Sigmoid colon (tissue), 7 donors: ENCODE data around the gene TGFBR3L. TPM values are rescaled to one million over a fixed set of nuclear protein-coding genes. Genes with fewer than 3 reads are reported as not detected.

Source experiments
- DNase-seq: peaks from one replicate; pipeline ENCODE4 v3.0.0-alpha.2; 2019
- H3K27ac ChIP-seq, 4 donors: fragments of 200-600 bp; sonication (generic); one replicate each; pipeline ENCODE4 v1.5.1; 2016 to 2019; ENCODE audit warnings: mild to moderate bottlenecking in 1 of 4
- H3K27me3 ChIP-seq, 3 donors: fragments of 200-600 bp; sonication (generic); one replicate each; pipeline ENCODE4 v1.5.1; 2019; ENCODE audit warnings: mild to moderate bottlenecking in 1 of 3
- H3K36me3 ChIP-seq, 4 donors: fragments of 200-600 bp; sonication (generic); one replicate each; pipeline ENCODE4 v1.5.1; 2016 to 2019
- H3K4me1 ChIP-seq, 4 donors: fragments of 200-600 bp; sonication (generic); one replicate each; pipeline ENCODE4 v1.5.1; 2017 to 2019
- H3K4me3 ChIP-seq, 4 donors: fragments of 200-600 bp; sonication (generic); one replicate each; pipeline ENCODE4 v1.5.1; 2017 to 2019; ENCODE audit warnings: mild to moderate bottlenecking in 2 of 4, moderate library complexity in 1 of 4
- H3K9me3 ChIP-seq, 4 donors: fragments of 200-600 bp in 3 of 4; sonication (generic) in 3 of 4; one replicate each; pipeline versions ENCODE4 v1.5.1 to v1.6.1; 2013 to 2019
- EP300 ChIP-seq, 4 donors: sonication (generic); formaldehyde crosslinking; IDR thresholded peaks; one replicate each; pipeline ENCODE4 v1.6.1; 2017; ENCODE audit warnings: antibody characterized with exemption in 4 of 4
- POLR2A ChIP-seq, 2 donors: fragments of 450-650 bp; IDR thresholded peaks; one replicate each; pipeline ENCODE4 v1.6.1; 2016; ENCODE audit warnings: antibody characterized with exemption in 2 of 2, mild to moderate bottlenecking in 2 of 2, moderate library complexity in 2 of 2
- POLR2AphosphoS5 ChIP-seq, 4 donors: sonication (generic); formaldehyde crosslinking; IDR thresholded peaks; one replicate each; pipeline ENCODE4 v1.6.1; 2017; ENCODE audit warnings: antibody characterized with exemption in 4 of 4
- WGBS, 2 donors: extraction: QIAGEN DNeasy Blood & Tissue Kit; methylation state at CpG; one replicate each; pipeline ENCODE4 v1.1.7; 2013; 5-methylcytosine and 5-hydroxymethylcytosine counted together
- intact Hi-C: fragments of 100-400 bp; cut with DNase I; formaldehyde crosslinking; loops from one replicate; pipeline ENCODE4 v1.15.1; 2023
- polyA plus RNA-seq, 3 donors: library from polyadenylated mRNA; stranded (reverse); fragments of 200-250 nt; gene quantifications; one replicate each; pipeline ENCODE4 v1.2.3, GENCODE V29; 2013
- total RNA-seq, 4 donors: library from RNA; depleted of rRNA; stranded (reverse); fragments of >200 nt; gene quantifications; one replicate each; pipeline ENCODE4 v1.1.0, GENCODE V29; 2016
- TF ChIP-seq, protein P1 (sequence below), 4 experiments: fragments of 450-650 bp in 3 of 4; fragments of 200-600 bp in 1 of 4; IDR thresholded peaks; one replicate each; pipeline ENCODE4 v1.5.1; 2016 to 2019; ENCODE audit warnings: antibody characterized with exemption in 4 of 4, mild to moderate bottlenecking in 3 of 4, moderate library complexity in 2 of 4
- donor health status: healthy with polysubstance abuse.
- donor health status: Bipolar disorder and iron deficiency.
- donor health status: healthy.

TGFBR3L gene
- total and polyA plus RNA-seq, 7 donors = 1.8 TPM; not detected in 6

DNA sequence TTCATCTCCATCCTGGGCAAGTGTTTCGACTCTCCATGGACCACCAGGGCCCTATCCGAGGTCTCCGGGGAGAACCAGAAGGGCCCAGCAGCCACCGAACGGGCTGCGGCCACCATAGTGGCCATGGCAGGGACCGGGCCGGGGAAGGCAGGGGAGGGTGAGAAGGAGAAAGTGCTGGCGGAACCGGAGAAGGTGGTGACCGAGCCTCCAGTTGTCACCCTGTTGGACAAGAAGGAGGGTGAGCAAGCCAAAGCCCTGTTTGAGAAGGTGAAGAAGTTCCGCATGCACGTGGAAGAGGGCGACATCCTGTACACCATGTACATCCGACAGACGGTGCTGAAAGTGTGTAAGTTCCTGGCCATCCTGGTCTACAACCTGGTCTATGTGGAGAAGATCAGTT is 15.7 kb upstream of the TGFBR3L start:
- Histone ChIP-seq H3K4me1 (peaks cover 0 to 9% (median 9%) of the 10 kb centered on the region in 4 donors), H3K9me3 (no peaks in the 10 kb centered on the region), H3K27me3 (peaks cover 0 to 18% (median 12%) of the 10 kb centered on the region in 3 donors), H3K36me3 (no peaks in the 10 kb centered on the region), H3K27ac (no peak overlapping the region), H3K4me3 (no peak overlapping the region)
- TF ChIP-seq POLR2A (IDR thresholded peaks at IDR 0.05) = no peak
- DNase-seq = no peak
- WGBS, 2 donors = 92 to 97% methylated on average over 16 of the region's 16 CpGs
- intact Hi-C loops = no loop called here

DNA sequence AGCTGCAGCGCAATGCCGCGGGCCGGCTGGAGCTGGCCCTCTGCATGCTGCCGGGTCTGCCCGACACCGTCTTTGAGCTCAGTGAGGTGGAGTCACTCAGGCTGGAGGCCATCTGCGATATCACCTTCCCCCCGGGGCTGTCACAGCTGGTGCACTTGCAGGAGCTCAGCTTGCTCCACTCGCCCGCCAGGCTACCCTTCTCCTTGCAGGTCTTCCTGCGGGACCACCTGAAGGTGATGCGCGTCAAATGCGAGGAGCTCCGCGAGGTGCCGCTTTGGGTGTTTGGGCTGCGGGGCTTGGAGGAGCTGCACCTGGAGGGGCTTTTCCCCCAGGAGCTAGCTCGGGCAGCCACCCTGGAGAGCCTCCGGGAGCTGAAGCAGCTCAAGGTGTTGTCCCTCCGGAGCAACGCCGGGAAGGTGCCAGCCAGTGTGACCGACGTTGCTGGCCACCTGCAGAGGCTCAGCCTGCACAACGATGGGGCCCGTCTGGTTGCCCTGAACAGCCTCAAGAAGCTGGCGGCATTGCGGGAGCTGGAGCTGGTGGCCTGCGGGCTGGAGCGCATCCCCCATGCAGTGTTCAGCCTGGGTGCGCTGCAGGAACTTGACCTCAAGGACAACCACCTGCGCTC is 14.8 kb upstream of the TGFBR3L start:
- DNase-seq = no peak
- peaks cover 0 to 9% (median 4%) of the 10 kb centered on the region in 3 donors for H3K27me3 ChIP-seq
- intact Hi-C loops = loop anchor here (5.0 kb wide), 1 partner anchor 33 kb away; no protein-coding TSS in a partner anchor
- H3K4me3 ChIP-seq = no peak overlapping the region
- H3K9me3 ChIP-seq = no peaks in the 10 kb centered on the region
- TF ChIP-seq, protein P1, sequence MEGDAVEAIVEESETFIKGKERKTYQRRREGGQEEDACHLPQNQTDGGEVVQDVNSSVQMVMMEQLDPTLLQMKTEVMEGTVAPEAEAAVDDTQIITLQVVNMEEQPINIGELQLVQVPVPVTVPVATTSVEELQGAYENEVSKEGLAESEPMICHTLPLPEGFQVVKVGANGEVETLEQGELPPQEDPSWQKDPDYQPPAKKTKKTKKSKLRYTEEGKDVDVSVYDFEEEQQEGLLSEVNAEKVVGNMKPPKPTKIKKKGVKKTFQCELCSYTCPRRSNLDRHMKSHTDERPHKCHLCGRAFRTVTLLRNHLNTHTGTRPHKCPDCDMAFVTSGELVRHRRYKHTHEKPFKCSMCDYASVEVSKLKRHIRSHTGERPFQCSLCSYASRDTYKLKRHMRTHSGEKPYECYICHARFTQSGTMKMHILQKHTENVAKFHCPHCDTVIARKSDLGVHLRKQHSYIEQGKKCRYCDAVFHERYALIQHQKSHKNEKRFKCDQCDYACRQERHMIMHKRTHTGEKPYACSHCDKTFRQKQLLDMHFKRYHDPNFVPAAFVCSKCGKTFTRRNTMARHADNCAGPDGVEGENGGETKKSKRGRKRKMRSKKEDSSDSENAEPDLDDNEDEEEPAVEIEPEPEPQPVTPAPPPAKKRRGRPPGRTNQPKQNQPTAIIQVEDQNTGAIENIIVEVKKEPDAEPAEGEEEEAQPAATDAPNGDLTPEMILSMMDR (IDR thresholded peaks at IDR 0.05) = no peak
- TF ChIP-seq POLR2AphosphoS5 (IDR thresholded peaks at IDR 0.05) (no peak), POLR2A (IDR thresholded peaks at IDR 0.05) (no peak), EP300 (IDR thresholded peaks at IDR 0.05) (no peak)
- H3K4me1 ChIP-seq = peaks cover 0 to 17% (median 15%) of the 10 kb centered on the region in 4 donors
- H3K36me3 ChIP-seq = no peaks in the 10 kb centered on the region
- 94 to 95% methylated on average over 34 of the region's 34 CpGs for WGBS, 2 donors
- H3K27ac ChIP-seq = no peak overlapping the region

DNA sequence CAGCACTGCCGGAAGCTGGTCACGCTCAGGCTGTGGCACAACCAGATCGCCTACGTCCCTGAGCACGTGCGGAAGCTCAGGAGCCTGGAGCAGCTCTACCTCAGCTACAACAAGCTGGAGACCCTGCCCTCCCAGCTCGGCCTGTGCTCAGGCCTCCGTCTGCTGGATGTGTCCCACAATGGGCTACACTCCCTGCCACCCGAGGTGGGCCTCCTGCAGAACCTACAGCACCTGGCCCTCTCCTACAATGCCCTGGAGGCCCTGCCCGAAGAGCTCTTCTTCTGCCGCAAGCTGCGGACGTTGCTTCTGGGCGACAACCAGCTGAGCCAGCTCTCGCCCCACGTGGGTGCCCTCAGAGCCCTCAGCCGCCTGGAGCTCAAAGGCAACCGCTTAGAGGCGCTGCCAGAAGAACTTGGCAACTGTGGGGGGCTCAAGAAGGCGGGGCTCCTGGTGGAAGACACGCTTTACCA is 14.2 kb upstream of the TGFBR3L start:
- H3K4me3 ChIP-seq = no peak overlapping the region
- H3K36me3 ChIP-seq = no peaks in the 10 kb centered on the region
- 87 to 91% methylated on average over 21 of the region's 21 CpGs for WGBS, 2 donors
- no peak overlapping the region for H3K27ac ChIP-seq
- intact Hi-C loops = loop anchor here (5.0 kb wide), 1 partner anchor 33 kb away; no protein-coding TSS in a partner anchor
- H3K9me3 ChIP-seq = no peaks in the 10 kb centered on the region
- TF ChIP-seq POLR2AphosphoS5 (IDR thresholded peaks at IDR 0.05) (no peak), EP300 (IDR thresholded peaks at IDR 0.05) (no peak), POLR2A (IDR thresholded peaks at IDR 0.05) (no peak)
- TF ChIP-seq, protein P1 (IDR thresholded peaks at IDR 0.05) = no peak
- H3K27me3 ChIP-seq = peaks cover 0 to 3% (median 0%) of the 10 kb centered on the region in 3 donors
- H3K4me1 ChIP-seq = peaks cover 0 to 23% (median 20%) of the 10 kb centered on the region in 4 donors
- no peak for DNase-seq

DNA sequence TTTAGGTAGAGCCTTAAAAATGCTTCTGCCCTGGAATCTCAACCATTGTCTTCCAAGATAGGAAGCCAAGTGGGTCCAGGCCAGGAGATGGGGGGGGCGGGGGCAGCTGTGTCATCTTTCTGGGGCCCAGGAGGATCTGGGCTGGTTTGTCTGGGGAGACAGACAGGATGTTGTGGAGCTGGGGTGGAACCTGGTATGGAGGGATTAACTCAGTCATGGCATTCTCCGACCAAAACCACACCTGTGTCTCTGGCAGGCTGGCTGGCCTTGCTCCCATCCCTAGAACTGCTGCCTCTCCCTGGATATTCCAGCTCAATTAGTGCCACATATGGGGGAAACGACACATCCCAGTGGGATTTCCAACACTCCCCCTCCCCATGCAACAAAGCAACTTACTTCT is 13.7 kb upstream of the TGFBR3L start:
- intact Hi-C loops = loop anchor here (5.0 kb wide), 1 partner anchor 34 kb away; no protein-coding TSS in a partner anchor
- no peaks in the 10 kb centered on the region for H3K27me3 ChIP-seq
- no peak overlapping the region for H3K27ac ChIP-seq
- no peaks in the 10 kb centered on the region for H3K9me3 ChIP-seq
- peaks cover 0 to 28% (median 25%) of the 10 kb centered on the region in 4 donors for H3K4me1 ChIP-seq
- no peak overlapping the region for H3K4me3 ChIP-seq
- no peak for DNase-seq
- 85 to 86% methylated on average over 3 of the region's 3 CpGs for WGBS, 2 donors
- TF ChIP-seq, protein P1 (IDR thresholded peaks at IDR 0.05) = no peak
- TF ChIP-seq POLR2A (IDR thresholded peaks at IDR 0.05) (no peak), EP300 (IDR thresholded peaks at IDR 0.05) (no peak), POLR2AphosphoS5 (IDR thresholded peaks at IDR 0.05) (no peak)
- peaks cover 0 to 4% (median 3%) of the 10 kb centered on the region in 4 donors for H3K36me3 ChIP-seq

DNA sequence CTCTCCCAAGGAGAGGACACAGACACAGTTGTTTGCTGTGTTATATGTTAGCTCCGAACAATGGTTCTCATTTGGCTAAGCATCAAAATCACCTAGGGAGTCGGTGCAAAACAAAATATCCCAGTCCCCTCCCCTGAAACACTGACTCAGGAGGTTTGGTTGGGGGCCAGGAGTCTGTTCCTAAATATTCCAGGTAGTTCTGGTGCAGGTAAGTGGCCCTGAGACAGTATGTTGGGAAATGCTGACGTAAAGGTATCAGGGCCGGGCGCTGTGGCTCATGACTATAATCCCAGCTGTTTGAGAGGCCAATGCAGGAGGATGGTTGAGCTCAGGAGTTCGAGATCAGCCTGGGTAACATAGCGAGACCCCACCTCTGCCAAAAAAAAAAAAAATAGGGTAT is 13.3 kb upstream of the TGFBR3L start:
- Histone ChIP-seq H3K4me3 (no peak overlapping the region), H3K27ac (no peak overlapping the region), H3K36me3 (peaks cover 0 to 8% (median 7%) of the 10 kb centered on the region in 4 donors), H3K27me3 (no peaks in the 10 kb centered on the region), H3K9me3 (no peaks in the 10 kb centered on the region), H3K4me1 (peaks cover 0 to 32% (median 29%) of the 10 kb centered on the region in 4 donors)
- WGBS, 2 donors = 91 to 92% methylated on average over 7 of the region's 7 CpGs
- intact Hi-C loops = loop anchor here (5.0 kb wide), 1 partner anchor 34 kb away; no protein-coding TSS in a partner anchor
- DNase-seq = no peak
- TF ChIP-seq, protein P1 (IDR thresholded peaks at IDR 0.05) = no peak
- no peak for TF ChIP-seq POLR2A (IDR thresholded peaks at IDR 0.05)
- TF ChIP-seq POLR2AphosphoS5 (IDR thresholded peaks at IDR 0.05) = no peak
- no peak for TF ChIP-seq EP300 (IDR thresholded peaks at IDR 0.05)
